HG03439 (cell line): ENCODE measurements around the gene EXOC3L4.
"Not testable (repeated sequence)": the region's sequence is repeated elsewhere in the genome, so short reads cannot be mapped to it uniquely, and the experiment has no call there.

Source experiments
- ATAC-seq: cut with Tn5 transposase; IDR thresholded peaks from one replicate; pipeline ENCODE4 v1.9.1; 2021; ENCODE audit warnings: mild to moderate bottlenecking, moderate library complexity; ENCODE audit not compliant: unreplicated experiment

EXOC3L4 gene

DNA sequence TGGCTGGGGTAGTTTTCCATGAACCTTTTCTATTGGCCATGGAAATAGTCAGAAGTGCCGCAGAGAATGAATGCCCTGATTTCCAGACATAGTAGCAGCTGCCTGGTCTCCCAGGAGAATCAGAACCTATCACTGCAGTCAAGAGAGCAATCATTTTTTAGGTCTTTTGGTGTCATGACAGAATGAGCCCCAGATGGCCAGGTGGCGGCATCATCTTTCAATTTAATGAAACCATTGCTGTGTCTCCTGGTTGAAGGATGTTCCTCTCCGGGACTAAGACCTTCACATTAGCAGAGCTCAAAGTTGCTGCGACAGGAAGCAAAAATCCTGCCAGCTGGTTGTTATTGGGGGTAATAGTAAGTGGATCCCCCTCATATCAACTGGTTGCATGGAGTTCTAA lies 47.5 kb downstream of the EXOC3L4 start:
- no peak for ATAC-seq

GRCh38 chr14:103142721-103143302 lies 48.3 kb downstream of the EXOC3L4 start:
- ATAC-seq, result no peak

DNA sequence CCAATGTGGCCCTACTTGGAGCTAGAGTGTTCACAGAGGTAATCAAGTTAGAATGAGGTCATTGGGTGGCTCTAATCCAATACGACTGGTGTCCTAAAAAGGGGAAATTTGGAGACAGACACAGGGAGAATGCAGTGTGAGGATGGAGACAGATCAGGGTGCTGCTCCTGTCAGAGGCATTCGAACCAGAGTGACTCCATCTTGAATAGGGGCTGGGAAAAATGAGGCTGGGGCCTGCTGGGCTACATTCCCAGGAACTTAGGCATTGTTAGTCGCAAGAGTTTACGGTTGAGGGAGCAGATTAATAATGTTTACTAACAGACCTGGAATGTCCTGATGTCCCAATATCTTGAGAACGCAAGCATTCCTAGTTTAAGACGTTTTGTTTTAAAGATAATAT lies 49.0 kb downstream of the EXOC3L4 start:
- no peak for ATAC-seq

- ATAC-seq, result no peak
Observed at GRCh38 chr14:103144085-103144484, 49.6 kb downstream of the EXOC3L4 start.

- ATAC-seq, result no peak
Observed at GRCh38 chr14:103146141-103146709, 51.7 kb downstream of the EXOC3L4 start.

- ATAC-seq, result no peak
Observed at GRCh38 chr14:103149351-103150237, 55.1 kb downstream of the EXOC3L4 start.

DNA sequence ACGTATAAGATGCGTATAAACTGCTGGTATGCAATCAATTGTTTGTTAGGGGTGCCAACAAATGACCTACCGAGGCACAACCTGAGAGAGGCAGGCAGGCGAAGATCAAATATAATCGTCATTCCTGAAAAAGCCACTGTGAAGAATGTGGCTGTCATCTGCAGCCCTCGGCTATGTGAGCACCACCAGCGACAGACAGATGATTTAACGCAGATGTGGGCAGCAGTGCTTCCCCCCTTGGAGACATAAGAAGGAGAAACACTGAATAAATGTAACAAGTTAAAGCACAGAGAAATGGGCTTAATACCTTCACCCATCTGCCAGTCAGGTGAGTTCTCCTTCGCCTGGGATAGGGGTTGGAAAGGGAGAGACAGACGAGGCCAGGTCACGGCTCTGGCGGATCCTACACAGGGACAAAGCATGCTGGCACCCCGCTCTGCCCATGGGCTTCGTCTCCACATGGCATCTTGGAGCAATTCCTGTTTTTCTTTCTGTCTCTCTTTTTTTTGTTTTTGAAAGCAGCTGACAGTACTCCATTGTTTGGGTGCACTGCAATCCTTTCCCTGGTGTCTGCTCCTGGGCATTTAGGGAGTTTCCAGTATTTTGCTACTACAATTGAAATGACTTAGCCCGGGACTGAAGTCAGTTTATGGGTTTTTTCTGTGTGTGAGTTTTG lies 56.9 kb downstream of the EXOC3L4 start:
- ATAC-seq, result no peak

DNA sequence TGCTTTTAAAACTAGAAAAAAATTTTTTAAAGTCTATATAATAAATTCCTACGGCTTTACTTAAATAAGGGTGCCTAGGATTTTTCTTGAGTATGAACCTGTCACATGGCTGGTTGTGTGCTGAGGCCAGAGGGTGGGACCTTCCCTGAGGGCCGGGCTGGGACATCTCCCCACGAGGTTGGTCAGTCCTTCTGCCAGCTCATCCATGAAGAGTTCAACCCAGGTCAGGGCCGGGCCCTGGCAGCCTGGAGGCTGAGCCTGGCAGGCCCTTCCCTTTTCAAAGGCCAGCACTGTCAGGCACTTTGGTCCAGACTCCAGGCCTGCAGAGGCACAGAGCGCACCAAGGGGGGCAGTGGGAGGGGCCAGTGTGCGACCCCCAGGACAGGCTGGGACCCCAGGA lies 60.5 kb downstream of the EXOC3L4 start:
- no peak for ATAC-seq

- not testable (repeated sequence) for ATAC-seq
Observed at GRCh38 chr14:103155416-103155815, 60.9 kb downstream of the EXOC3L4 start.

- ATAC-seq, result no peak
Observed at GRCh38 chr14:103155826-103156394, 61.4 kb downstream of the EXOC3L4 start.

DNA sequence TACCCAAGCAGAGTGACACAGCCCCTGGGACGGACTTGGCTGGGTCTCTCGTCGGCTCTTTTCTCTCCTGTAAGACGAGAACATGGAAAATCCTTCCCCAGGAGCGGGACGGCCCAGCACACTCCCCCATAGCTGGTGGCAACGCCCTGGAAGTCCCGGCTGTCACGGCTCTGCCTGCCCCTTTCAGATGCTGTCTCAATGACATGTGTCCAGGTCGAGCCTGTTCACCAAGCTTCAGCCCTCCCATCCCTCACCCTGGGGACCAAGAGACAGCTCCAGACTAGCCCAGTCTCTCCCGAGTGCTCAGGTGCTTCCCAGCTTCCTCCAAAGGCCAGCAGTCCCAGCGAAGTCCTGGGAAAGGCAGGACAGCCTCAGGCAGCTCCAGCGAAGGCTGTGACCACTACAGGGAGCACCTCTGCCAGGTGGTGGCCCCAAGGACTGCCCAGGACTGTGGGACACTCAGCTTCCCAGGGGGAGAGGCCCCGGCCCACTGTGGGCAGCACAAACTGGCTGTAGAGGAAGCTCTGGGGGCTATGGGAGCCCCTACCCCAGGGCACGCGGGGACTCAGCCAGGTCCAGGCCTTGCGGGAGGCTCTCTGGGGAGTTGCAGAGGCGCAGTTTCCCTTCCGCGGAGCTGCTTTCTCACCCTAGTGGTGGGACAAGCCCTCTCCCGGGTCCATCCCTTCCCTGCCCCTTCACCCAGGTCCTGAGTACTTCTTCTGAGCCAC lies 62.3 kb downstream of the EXOC3L4 start:
- no peak for ATAC-seq

DNA sequence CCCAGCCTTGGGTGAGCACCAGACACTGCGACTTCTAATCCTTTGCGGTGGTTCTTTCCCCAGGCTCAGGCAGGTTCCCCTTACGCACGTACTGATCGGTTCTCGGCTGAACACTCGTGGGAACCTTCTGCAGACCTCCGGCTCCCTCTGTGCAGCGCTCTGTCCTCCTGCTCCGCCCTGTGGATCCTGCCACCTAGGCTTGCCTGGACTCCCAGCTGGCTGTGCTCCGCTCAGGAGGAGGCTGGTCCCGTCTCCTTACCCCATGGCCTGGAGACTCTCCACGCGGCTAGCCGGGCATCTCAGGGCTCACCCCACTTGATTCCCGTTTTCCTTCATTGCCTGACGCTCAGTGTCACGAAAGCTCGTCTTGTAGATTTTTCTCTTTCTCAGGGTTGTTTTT lies 63.4 kb downstream of the EXOC3L4 start:
- no peak for ATAC-seq

- no peak for ATAC-seq
Observed at GRCh38 chr14:103158688-103159087, 64.2 kb downstream of the EXOC3L4 start.
